H1 (cell line): ENCODE results near the gene ACSL3. TPM values are rescaled to one million over a fixed set of nuclear protein-coding genes. Genes with fewer than 3 reads are reported as not detected.

Experiments used
- ASH2L ChIP-seq: fragments of 200-600, 300-600 bp; sonication (generic); IDR thresholded peaks from one replicate; pipeline ENCODE4 v1.7.1; 2017; ENCODE audit warnings: low read length
- CHD7 ChIP-seq: fragments of 300-600 bp; sonication (generic); IDR thresholded peaks from 2 replicates; pipeline ENCODE4 v1.7.1; 2012; ENCODE audit warnings: low read length, moderate library complexity, mild to moderate bottlenecking, inconsistent platforms; ENCODE audit not compliant: insufficient replicate concordance
- E2F6 ChIP-seq: IDR thresholded peaks from 2 replicates; pipeline ENCODE4 v1.6.1; 2012; ENCODE audit warnings: inconsistent platforms
- EGR1 ChIP-seq: IDR thresholded peaks from 2 replicates; pipeline ENCODE4 v1.6.1; 2011; ENCODE audit warnings: low read depth, low read length, borderline replicate concordance
- NANOG ChIP-seq: IDR thresholded peaks from 2 replicates; pipeline ENCODE4 v1.6.1; 2011; ENCODE audit warnings: low read length, low read depth, mild to moderate bottlenecking, inconsistent platforms; ENCODE audit not compliant: insufficient read depth, poor library complexity, severe bottlenecking
- POU5F1 ChIP-seq: IDR thresholded peaks from 2 replicates; pipeline ENCODE4 v1.6.1; 2011; ENCODE audit warnings: low read depth, mild to moderate bottlenecking, low read length, moderate library complexity
- RAD21 ChIP-seq, 2 experiments: IDR thresholded peaks in 1 of 2; conservative IDR thresholded peaks in 1 of 2; 2 replicates each; pipeline ENCODE4 v1.6.1; 2011; ENCODE audit warnings: low read depth in 2 of 2, low read length in 2 of 2, improper control_type of control experiment in 1 of 2, inconsistent platforms in 1 of 2, mild to moderate bottlenecking in 1 of 2, moderate library complexity in 1 of 2
- YY1 ChIP-seq: IDR thresholded peaks from 2 replicates; pipeline ENCODE4 v1.6.1; 2011; ENCODE audit warnings: low read depth, mild to moderate bottlenecking, low read length
- ZNF274 ChIP-seq: IDR thresholded peaks from 2 replicates; pipeline ENCODE4 v1.7.0; 2012; ENCODE audit warnings: low read length, borderline replicate concordance; ENCODE audit errors: extremely low read depth
- polyA plus RNA-seq, 7 experiments: library from polyadenylated mRNA; depleted of rRNA in 3 of 7; stranded (reverse) in 5 of 7; unstranded in 2 of 7; fragments of >200 nt in 5 of 7; fragments of 200-250 nt in 2 of 7; gene quantifications; 1 replicate in 5 of 7; 2 replicates in 1 of 7; 4 replicates in 1 of 7; pipeline versions ENCODE4 v1.2.1 to v1.2.3, GENCODE V29; 2011 to 2013; ENCODE audit warnings: missing spikeins in 2 of 7, mixed read lengths in 2 of 7
- total RNA-seq: library from RNA; stranded (reverse); fragmentation: NEBNext Ultra II Directional; extraction: Animal tissue kit (Norgen Biotek cat#: 25700); gene quantifications from 2 replicates; pipeline ENCODE4 v1.2.1, GENCODE V29; 2021

Gene ACSL3
- total and polyA plus RNA-seq, 2 of the 8 experiments (the other 6 are each of a cell fraction or from before 2014, with no cell fraction given): 37.5 to 98.1 TPM

- peak; percentile 54 for TF ChIP-seq CHD7
- TF ChIP-seq RAD21 (IDR thresholded peaks at IDR 0.05 in 1 of 2, conservative IDR thresholded peaks at IDR 0.05 in 1 of 2; ENCODE audit: low read depth in 2 of 2, low read length in 2 of 2): peak; percentile 84 to 86
- no peak for TF ChIP-seq EGR1
- no peak for TF ChIP-seq ZNF274
- peak; percentile 68 for TF ChIP-seq YY1
- no peak for TF ChIP-seq POU5F1
- TF ChIP-seq E2F6: no peak
- TF ChIP-seq NANOG: no peak
- no peak for TF ChIP-seq ASH2L
Measured at GRCh38 chr2:222939208-222939856, 78.5 kb downstream of the ACSL3 start (continued).
